Pancreas (tissue), 10 donors: ENCODE data around the gene VCAM1. TPM values are rescaled to one million over a fixed set of nuclear protein-coding genes. Genes with fewer than 3 reads are reported as not detected.

Source experiments
- ATAC-seq, 4 donors: fragments of 200-7000 bp; cut with Tn5 transposase; one replicate each; pipeline versions ENCODE4 v1.8.0 to v1.9.1; 2020; ENCODE audit warnings: mild to moderate bottlenecking in 4 of 4, moderate library complexity in 4 of 4
- DNase-seq, 6 donors: peaks; one replicate each; pipeline ENCODE4 v3.0.0-alpha.2; 2020
- FAIRE-seq: peaks from 2 replicates; lab custom pipeline; 2012; peaks lifted over from hg19 to GRCh38; lab: Jason Lieb, UNC
- H3K27ac ChIP-seq, 4 donors: fragments of 200-600 bp; sonication (generic); 1 replicate in 3 of 4; 2 replicates in 1 of 4; pipeline versions ENCODE4 v1.5.0 to v1.8.0; 2020
- H3K27me3 ChIP-seq, 4 donors: fragments of 200-600 bp; one replicate each; pipeline ENCODE4 v1.8.0; 2021
- H3K36me3 ChIP-seq, 3 donors: fragments of 200-600 bp; sonication (generic) in 1 of 3; one replicate each; pipeline versions ENCODE4 v1.5.0 to v1.8.0; 2020 to 2021
- H3K4me1 ChIP-seq, 3 donors: fragments of 200-600 bp; one replicate each; pipeline ENCODE4 v1.8.0; 2021
- H3K4me3 ChIP-seq, 4 donors: fragments of 200-600 bp; sonication (generic) in 2 of 4; one replicate each; pipeline versions ENCODE4 v1.5.0 to v1.8.0; 2020 to 2021
- H3K9me3 ChIP-seq, 4 donors: fragments of 200-600 bp; one replicate each; pipeline ENCODE4 v1.8.0; 2021
- WGBS, 2 donors: extraction: QIAGEN DNeasy Blood & Tissue Kit; methylation state at CpG; one replicate each; pipeline ENCODE4 v1.1.7; 2013; 5-methylcytosine and 5-hydroxymethylcytosine counted together
- intact Hi-C, 3 donors: fragments of 100-400 bp; cut with DNase I; formaldehyde crosslinking; loops; one replicate each; pipeline versions ENCODE4 v1.11.1 to v1.14.2; 2022
- polyA plus RNA-seq, 2 donors: library from polyadenylated mRNA; stranded (reverse); fragments of 200-250 nt; gene quantifications; one replicate each; pipeline ENCODE4 v1.2.3, GENCODE V29; 2013
- total RNA-seq, 6 donors: library from RNA; stranded (reverse); fragmentation: NEBNext Ultra II Directional in 4 of 6; extraction: Animal tissue kit (Norgen Biotek cat#: 25700) in 4 of 6; gene quantifications; one replicate each; pipeline versions ENCODE4 v1.2.1 to v1.2.4, GENCODE V29; 2021 to 2023
- TF ChIP-seq, protein P1 (sequence below), 4 donors: fragments of 200-600 bp; sonication (generic) in 3 of 4; IDR thresholded peaks; one replicate each; pipeline versions ENCODE4 v1.5.0 to v1.8.0; 2021; ENCODE audit warnings: antibody characterized with exemption in 4 of 4
- donor health status: healthy with polysubstance abuse.
- donor health status: DM: no; HTN: no; CAD: no; lungs with moderate emphysema.
- donor health status: DM: no; HTN: no; CAD: no.
- donor health status: control.
- donor health status: control.
- donor health status: Bipolar disorder and iron deficiency.
- donor health status: DM: yes; HTN: yes; CAD: no.
- donor health status: DM: no; HTN: no; CAD: no.
- donor health status: DM: no; HTN: no; CAD: no.
- donor health status: DM: yes; HTN: yes; CAD: no.

VCAM1 gene
- total and polyA plus RNA-seq, 8 donors: 4.3 to 98.5 (median 11.4) TPM

DNA sequence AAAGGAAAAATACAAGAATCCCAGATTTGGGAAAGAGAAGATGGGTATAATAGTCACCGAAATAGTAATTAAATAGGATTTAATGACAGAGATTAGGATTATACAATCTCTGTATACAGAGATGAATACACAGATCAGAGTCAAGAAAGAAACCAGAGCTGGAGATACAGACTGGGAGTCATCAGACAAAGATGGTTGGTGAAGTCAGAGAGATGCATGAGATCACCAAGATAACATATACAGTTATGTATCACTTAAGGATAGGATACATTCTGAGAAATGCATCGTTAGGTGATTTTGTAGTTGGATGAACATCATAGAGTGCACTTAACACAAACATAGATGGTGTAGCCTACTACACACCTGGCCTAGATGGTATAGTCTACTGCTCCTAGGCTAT is 49.8 kb downstream of the VCAM1 start:
- Histone ChIP-seq H3K27me3 (no peaks in the 10 kb centered on the region), H3K4me3 (no peak overlapping the region), H3K4me1 (no peaks in the 10 kb centered on the region), H3K36me3 (no peaks in the 10 kb centered on the region), H3K9me3 (no peaks in the 10 kb centered on the region), H3K27ac (no peak overlapping the region)
- 67 to 83% methylated on average over 2 of the region's 2 CpGs for WGBS, 2 donors
- DNase-seq (no peak), ATAC-seq (no peak), FAIRE-seq (no peak)
- intact Hi-C loops: no loop called here
- TF ChIP-seq, protein P1, sequence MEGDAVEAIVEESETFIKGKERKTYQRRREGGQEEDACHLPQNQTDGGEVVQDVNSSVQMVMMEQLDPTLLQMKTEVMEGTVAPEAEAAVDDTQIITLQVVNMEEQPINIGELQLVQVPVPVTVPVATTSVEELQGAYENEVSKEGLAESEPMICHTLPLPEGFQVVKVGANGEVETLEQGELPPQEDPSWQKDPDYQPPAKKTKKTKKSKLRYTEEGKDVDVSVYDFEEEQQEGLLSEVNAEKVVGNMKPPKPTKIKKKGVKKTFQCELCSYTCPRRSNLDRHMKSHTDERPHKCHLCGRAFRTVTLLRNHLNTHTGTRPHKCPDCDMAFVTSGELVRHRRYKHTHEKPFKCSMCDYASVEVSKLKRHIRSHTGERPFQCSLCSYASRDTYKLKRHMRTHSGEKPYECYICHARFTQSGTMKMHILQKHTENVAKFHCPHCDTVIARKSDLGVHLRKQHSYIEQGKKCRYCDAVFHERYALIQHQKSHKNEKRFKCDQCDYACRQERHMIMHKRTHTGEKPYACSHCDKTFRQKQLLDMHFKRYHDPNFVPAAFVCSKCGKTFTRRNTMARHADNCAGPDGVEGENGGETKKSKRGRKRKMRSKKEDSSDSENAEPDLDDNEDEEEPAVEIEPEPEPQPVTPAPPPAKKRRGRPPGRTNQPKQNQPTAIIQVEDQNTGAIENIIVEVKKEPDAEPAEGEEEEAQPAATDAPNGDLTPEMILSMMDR (IDR thresholded peaks at IDR 0.05): no peak

DNA sequence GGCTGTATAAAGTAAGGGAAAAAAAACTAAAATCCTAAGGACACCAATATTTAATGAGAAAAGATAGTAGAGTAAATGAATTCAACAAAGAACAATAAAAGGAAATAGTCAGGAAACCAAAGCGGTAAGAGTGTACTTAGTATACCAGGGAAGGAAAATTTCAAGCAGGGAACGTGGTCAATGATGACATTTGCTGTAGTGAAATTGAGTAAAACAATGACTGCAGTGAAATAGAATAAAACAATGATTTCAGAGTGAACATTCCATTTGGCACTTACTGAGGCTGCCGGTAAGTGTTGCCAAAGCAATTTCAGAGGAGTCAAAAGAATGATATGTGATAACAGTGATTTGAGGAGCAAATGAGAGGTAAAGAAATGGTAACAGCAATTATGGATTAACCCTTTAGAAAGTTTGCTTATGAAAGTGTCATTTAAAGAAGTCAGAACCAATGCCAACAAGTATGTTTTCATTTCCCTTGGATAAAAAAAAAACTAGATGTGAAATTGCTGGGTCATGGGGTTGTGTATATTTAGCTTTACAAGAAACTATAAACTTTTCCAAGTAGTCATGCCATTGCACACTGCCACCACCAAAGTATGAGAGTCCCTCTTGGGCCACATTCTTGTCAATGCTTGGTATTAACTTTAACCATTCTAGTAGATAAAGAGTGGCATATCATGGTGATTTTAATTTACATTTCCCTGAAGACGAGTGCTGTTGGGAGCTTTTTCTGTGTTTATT is 50.5 kb downstream of the VCAM1 start:
- Histone ChIP-seq H3K4me3 (no peak overlapping the region), H3K4me1 (no peaks in the 10 kb centered on the region), H3K36me3 (no peaks in the 10 kb centered on the region), H3K27me3 (no peaks in the 10 kb centered on the region), H3K9me3 (peaks cover 0 to 4% (median 0%) of the 10 kb centered on the region in 4 donors), H3K27ac (no peak overlapping the region)
- WGBS, 2 donors: 50 to 57% methylated on average over 4 of the region's 4 CpGs
- no peak for DNase-seq
- ATAC-seq: no peak
- TF ChIP-seq, protein P1 (IDR thresholded peaks at IDR 0.05): no peak
- FAIRE-seq: no peak
- intact Hi-C loops: no loop called here

DNA sequence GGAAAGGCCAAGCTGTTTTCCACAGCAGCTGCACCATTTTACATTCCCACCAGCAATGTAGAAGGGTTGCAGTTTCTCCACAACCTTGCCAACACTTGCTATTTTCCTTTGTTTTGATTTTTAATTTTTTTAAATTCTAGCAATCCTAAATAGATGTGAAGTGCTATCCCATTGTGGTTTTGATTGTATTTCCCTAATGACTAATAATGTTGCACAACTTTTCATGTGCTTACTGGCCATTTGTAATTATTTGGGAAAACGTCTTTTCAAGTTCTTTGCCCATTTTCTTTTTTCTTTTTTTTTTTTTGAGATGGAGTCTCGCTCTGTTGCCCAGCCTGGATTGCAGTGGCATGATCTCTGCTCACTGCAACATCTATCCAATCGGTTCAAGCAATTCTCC is 53.9 kb downstream of the VCAM1 start:
- WGBS, 2 donors: 62 to 65% methylated on average over 3 of the region's 3 CpGs
- Histone ChIP-seq H3K4me1 (no peaks in the 10 kb centered on the region), H3K9me3 (peaks cover 0 to 4% (median 0%) of the 10 kb centered on the region in 4 donors), H3K36me3 (no peaks in the 10 kb centered on the region), H3K4me3 (no peak overlapping the region), H3K27me3 (no peaks in the 10 kb centered on the region), H3K27ac (no peak overlapping the region)
- TF ChIP-seq, protein P1 (IDR thresholded peaks at IDR 0.05): no peak
- FAIRE-seq (no peak), DNase-seq (no peak), ATAC-seq (no peak)
- intact Hi-C loops: no loop called here

DNA sequence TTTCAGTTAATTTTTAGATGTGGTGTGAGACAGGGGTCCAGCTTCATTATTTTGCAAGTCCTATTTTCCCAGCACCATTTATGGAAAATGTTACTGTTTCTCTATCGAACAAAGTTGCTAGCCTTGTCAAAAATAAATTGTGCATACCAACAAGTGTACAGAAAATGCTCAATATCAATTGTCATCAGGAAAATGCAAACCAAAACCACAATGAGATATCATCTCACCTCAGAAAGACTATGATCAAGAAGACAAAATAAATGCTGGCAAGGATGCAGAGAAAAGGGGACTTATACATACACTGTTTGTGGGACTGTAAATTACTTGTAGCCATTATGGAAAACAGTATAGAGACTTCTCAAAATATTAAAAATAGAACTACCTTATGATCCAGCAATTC is 54.8 kb downstream of the VCAM1 start:
- WGBS, 2 donors: 62 to 85% methylated on average over 1 of the region's 1 CpG
- Histone ChIP-seq H3K9me3 (peaks cover 0 to 4% (median 0%) of the 10 kb centered on the region in 4 donors), H3K4me1 (no peaks in the 10 kb centered on the region), H3K36me3 (no peaks in the 10 kb centered on the region), H3K27ac (no peak overlapping the region), H3K27me3 (no peaks in the 10 kb centered on the region), H3K4me3 (no peak overlapping the region)
- no peak for ATAC-seq
- no peak for DNase-seq
- intact Hi-C loops: no loop called here
- TF ChIP-seq, protein P1 (IDR thresholded peaks at IDR 0.05): no peak
- no peak for FAIRE-seq

DNA sequence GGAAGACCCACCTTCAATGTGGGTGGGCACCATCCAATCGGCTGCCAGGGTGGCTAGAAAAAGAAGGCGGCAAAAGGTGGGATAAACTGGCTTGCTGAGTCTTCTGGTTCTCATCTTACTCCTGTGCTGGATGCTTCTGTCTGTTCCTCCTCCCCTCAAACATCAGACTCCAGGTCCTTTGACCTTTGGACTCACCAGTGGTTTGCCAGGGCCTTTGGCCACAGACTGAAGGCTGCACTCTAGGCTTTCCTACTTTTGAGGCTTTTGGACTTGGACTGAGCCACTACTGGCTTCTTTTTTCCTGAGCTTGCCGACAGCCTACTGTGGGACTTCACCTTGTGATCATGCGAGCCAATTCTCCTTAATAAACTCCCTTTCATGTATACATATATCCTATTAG is 55.9 kb downstream of the VCAM1 start:
- DNase-seq: no peak
- FAIRE-seq: no peak

More for the DNA sequence above, 55.9 kb downstream of the VCAM1 start:
- no peaks in the 10 kb centered on the region for H3K4me1 ChIP-seq
- TF ChIP-seq, protein P1 (IDR thresholded peaks at IDR 0.05): no peak
- peaks cover 0 to 4% (median 0%) of the 10 kb centered on the region in 4 donors for H3K9me3 ChIP-seq
- H3K27me3 ChIP-seq: no peaks in the 10 kb centered on the region
- no peaks in the 10 kb centered on the region for H3K36me3 ChIP-seq
- no peak for ATAC-seq
- WGBS, 2 donors: 79 to 85% methylated on average over 4 of the region's 4 CpGs
- no peak overlapping the region for H3K27ac ChIP-seq
- no peak overlapping the region for H3K4me3 ChIP-seq
- intact Hi-C loops: no loop called here
